KG1 (cell line): ENCODE results near the gene MKI67.
A peak's percentile ranks its signal among the peaks of the same experiment; 100 is the strongest.

Experiments
- DNase-seq: peaks from one replicate; lab custom pipeline; 2025; lab: John Stamatoyannopoulos, UW

Gene MKI67

DNA sequence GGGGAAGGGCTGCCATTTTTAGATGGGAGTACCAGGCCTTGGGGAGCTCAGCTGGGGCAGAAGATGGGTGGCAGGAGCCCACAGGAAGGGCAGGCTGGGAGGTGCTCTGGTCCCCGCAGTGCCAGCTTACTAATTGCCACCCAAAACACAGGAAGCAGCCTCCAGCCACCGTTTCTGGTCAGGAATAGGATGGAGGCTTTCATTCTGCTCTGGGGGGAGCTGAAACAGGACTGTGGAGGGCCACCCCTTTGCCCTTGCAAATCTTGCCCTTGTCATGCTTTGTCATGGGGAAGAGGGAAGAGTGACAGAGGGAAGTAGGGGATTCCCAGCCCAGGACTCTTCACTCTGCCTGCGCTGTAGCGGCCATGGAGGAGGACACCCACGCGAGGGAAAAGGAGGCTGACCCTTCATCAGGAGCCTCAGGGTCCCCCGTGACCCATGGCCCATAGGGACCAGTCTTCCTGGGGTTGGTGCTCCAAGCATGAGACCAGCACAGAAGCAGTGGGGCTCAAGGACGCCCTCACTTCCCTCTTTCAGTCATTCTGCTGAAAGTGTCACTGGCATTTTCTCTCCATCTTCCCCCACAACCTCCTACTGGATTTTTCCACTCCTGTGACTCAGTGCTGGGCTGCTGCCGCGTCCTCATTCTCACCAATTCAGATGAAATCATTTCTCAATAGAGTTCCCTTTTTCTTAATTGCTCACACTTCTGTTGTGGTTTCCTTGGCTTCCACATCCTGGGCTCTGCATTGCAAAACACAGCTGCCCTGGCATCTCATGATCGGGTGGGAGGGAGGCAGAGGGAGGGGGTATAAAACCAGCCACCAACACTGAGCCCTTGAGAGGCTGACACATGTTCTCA is 61.9 kb downstream of the MKI67 start:
- DNase-seq = peak; percentile 74

DNA sequence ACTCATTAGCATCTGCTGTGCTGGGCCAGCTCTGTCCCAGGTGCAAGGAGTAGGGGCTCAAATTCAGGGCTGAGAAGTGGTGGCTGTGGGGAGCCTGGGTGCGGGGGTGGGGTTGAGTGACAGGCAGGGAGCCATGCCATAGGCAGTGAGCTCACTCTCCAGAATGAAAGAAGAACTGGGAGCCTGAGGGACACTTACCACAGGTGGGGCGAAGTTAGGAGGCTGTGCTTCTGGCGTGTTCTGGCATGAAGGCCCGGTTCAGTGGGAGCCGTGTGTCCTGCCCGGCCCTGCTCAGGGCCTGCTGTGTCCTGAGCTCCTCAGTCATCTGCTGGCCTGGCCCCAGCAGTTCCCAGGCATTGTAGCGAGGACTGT is 62.5 kb downstream of the MKI67 start:
- no peak for DNase-seq

DNA sequence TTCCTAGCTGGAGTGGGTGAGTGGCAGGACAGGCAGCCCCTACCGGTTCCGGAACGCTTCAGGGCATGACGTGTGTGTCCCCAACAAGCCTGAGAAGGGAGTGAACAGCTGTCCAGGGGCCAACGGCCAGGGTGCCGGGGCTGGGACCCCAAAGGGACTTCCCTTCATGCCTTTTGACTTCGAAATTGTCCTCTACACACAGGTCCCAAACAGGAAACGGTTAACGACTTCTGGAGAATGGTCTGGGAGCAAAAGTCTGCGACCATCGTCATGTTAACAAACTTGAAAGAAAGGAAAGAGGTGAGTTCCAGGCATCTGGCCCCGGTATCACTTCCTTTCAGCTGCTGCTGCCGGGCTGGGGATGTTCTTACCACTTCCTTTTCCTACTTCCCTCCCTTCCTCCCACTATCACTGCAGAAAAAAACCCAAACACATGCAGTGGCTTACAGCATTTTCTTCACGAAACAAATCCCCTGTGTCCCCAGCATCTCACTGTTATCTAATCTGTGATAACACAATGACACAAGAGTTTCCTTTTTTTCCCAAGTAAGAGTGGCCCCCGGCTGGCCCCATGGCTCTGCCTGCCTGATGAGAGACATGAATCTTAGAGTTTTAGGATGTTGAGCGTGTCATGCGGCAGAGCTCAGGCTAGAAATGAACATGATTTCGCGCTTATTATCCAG is 63.2 kb downstream of the MKI67 start:
- peak; percentile 38 for DNase-seq

DNA sequence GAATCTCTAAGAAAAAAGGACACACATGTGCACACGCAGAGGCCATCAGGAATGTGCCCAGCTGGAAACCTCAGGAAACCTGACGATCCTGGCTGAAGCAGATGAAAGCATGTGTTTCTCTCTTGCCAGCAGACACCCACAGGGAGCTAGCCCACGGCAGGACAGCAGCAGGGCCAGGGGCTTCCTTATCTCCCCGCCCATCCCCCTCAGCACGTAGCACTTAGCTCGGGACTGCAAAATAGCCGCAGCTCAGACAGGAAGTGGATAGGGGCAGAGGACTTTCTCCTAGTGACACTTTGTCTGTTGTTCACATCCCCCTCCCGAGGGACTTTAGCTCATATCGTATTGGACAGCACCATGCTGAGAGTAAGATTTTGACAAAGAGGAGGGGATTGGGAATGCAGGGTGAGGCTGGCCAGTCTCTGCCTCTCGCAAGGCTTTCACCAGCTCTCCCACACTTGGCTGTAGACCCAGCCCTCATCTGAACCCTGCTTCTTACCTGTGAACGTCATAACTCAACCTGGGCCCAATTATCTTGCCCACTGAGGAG is 63.8 kb downstream of the MKI67 start:
- peak; percentile 38 for DNase-seq

DNA sequence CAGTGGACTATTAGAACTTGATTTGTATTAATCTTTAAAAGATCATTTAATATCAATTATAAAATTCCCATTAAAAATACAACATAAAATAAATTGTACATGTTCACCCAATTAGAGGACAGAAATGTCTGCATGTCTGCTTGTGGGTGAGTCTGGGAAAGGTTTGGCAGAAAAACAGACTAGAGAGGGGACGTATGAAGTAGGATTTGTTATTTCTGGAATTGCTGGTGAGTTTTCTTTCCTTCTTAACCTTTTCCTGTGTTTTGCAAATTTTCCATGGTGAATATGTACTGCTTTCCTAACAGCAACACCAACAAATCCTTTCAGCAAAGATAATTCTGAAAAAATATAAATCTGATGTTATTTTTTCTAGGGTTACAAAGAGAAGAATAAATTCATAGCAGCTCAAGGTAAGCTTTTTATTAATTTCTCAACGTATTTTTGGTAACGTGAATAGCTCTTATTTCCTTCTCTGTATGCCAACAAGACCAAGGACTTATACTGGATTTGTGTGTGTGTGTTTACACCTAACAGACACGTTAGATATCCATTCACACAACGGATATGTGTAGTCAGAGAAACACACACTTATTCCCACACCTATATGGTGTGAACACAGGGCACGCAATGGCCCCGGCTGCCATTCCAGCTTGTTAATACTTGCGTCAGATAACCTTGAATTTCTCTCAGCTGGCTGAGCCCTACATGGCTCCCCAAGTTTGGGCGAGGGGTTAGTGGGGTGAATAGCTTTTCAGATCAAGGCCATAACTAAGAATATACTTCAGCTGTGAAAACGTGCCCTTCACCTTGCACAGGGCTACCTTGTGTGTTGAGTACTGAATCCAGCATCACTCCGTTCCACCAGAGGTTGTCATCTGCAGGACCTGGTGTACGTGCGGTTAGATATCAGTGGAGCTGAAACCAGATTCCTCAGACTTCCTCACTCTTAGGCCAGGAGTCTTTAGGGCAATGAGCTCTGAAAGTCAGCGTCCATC is 64.6 kb downstream of the MKI67 start:
- no peak for DNase-seq

DNA sequence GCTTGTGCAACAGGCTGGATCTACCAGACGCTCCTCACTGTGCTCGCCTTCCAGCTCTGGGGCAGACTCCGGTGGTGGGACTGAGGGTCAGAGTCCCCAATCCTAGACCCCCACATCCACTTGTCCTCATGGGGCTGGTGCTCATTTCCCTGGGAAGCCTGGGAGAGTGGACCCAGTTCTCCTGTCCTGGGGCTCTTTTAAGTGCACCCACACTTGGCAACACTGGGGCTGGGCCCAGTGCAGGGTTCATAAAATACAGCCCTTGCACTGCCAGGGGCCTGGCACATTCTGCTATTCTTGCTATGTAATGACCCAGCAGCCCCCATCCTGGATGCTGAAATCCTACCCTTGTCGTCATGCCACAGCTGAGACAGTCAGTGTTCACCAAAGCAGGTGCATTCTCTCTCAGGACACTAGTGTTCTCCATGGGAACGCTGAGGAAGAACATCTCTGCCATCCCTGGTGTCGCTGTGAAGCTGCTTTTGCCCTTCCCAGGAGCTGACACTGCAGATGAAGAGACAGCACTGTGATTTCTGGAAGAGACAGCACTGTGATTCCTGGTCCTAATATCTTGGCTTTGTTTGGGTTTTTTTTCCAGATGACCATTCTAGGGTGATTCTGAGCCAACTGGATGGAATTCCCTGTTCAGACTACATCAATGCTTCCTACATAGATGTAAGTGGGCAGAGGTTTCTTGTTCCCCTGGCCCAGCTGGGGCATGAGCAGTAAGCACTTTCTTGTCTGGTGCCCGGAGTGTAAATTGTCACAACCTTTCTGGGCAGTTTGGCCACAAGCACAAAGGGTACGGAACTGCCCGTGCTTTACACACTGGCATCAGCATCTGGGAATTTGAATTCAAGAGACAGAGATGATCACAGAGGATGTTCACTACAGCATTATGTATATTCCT is 65.6 kb downstream of the MKI67 start:
- DNase-seq = no peak

DNA sequence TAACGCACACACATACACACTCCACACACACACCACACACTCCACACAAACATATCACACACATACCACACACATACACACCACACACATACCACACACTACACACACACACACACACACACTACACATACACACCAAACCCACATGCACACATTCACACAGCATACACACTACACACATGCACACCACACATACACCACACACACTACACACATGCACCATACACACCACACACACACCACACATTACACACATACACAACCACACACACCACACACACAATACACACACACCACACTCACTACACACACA is 66.3 kb downstream of the MKI67 start:
- DNase-seq = no peak

DNA sequence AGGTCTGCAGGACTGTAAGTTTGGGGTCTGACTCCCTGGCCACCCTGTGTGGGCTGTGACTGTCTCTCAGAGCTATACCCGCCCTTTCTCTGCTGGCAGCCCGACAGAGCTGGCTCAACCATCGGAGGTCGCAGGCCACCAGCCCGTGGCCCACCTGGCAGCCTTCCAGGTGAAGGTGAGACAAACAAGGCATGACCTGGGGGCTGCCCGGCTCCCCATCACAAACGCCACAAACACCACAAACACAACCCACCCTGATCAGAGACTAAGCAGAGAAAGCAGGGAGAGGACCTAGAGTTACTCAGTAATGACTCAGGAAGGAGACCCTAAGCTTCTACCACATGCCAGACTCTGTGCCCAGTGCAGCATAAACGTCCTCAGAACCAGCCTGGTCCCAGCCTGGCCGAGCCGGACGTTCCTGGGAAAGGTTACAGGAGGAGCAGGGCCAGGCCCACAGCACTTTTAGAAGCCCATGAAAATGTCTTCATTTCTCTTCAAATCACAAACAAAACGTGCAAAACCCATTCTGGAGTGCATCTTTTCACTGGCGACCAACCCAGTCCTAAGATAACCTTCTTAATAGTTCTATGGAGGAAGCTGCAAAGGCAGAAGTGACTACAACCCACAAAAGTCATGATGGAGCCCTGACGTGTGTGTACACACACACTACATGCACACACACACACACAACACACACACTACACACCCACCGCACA is 66.8 kb downstream of the MKI67 start:
- no peak for DNase-seq

DNA sequence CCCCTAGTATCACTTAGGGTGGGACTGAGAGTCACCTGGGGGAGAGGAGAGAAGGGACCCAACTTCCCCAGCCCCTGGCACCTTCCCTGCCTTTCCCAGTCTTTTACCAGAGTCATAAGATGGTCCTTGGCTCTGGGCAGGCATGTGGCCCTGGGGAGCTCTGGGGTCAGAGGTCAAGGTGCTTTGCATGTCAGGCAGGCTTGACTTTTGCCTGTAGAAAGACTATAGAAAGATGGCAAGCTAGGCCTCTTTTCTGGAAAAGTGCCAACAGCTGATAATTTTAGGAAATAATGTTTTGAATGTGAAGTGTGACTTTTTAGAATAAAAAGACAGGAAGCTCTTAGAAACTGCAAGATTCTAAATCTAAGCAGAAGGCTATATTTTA is 67.5 kb downstream of the MKI67 start:
- no peak for DNase-seq

DNA sequence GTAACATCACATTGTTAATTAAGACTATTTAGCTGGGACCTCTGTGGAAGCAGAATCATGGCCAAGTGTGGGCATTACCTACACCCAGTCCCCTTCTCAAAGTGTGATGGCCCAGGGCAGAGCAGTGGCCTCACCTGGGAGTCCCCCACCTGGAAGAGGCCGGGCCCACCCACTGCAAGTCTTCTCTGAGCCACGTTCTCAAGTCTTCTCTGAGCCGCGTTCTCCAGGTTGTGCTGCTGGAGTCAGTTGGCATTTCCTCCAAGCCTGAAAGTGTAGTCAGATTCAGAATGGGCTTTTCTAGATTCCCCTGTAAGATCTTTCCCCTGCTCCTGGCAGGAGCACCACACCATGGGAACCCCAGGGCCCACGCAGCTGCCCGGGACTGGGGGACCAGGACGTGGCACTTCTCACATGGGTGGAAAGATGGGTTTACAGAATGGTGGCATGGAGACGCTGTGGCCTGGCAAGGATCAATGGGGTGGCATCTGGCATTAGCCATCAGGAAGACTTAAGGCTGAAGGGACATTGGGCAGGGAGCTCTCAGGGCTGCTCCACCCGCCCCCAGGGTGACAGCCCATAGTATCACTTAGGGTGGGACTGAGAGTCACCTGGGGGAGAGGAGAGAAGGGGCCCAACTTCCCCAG is 68.0 kb downstream of the MKI67 start:
- DNase-seq = no peak

DNA sequence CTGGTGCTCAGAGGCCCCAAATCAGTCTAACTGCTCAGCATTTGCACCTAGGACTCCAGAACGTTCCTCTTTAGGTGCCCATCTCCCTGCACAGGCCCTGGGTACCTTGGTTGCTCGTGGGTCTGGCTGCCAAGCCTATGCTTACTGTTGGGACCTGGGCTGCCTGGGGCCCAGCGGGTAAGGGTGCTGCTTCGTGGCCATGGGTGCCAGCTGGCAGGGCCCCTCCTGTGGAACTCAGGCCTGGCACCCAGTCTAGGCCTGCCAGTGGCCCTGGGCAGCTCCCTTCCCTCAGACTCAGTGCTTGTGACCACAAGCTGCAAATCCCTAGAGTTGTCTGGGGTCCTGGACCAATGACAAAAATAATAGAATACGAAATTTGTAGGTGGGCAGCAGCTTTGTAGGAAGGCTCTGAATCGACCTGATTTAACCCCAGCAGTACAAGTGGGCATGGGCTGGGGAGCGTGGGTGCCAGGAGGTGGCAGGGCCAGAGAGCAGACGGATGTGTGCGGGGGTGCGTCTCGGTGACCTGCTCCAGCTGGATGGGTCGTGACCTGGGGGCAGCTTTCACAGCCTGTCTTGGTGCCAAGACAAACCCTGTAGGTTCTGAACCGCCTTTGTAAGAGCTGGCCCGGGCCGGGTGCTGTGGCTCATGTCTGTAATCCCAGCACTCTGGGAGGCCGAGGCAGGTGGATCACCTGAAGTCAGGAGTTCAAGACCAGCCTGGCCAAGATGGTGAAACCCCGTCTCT is 69.7 kb downstream of the MKI67 start:
- DNase-seq = no peak

DNA sequence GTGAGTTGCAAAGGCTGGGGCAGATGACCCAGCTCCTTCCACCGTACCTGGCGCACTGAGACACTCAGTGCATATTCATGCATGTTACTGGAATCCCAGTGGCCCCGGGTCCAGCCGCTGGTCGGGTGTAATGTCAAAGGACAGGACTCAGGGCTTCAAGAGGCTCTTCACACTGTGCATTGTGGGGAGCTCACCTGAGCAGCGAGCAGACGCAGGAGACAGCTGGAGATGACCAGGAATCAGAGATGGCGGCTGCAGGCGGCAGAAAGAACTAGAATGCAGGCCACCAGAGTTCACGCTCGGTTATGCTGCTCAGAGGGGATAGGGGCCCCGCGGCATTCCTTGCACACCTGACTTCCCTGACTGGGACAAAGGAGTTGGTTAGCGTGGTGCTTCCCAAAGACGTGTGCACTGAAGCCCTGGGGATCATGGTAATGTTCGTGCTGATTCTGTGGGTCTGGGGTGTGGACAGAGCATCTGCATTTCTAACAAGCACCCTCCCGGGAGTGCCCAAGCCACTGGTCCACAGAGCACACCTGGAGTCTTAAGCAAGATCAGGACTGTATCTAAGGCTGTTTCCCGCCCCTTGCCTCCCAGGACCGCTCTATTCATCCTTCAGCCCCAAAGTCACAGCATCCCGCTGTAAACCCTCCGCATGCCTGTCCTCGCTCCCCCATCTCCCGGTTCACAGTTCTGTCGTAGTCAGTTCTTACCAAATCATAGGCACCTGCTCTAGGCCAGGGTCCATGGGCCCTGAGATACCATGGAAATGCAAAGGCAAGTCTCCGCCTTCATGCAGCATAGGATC is 71.0 kb downstream of the MKI67 start:
- DNase-seq = no peak

DNA sequence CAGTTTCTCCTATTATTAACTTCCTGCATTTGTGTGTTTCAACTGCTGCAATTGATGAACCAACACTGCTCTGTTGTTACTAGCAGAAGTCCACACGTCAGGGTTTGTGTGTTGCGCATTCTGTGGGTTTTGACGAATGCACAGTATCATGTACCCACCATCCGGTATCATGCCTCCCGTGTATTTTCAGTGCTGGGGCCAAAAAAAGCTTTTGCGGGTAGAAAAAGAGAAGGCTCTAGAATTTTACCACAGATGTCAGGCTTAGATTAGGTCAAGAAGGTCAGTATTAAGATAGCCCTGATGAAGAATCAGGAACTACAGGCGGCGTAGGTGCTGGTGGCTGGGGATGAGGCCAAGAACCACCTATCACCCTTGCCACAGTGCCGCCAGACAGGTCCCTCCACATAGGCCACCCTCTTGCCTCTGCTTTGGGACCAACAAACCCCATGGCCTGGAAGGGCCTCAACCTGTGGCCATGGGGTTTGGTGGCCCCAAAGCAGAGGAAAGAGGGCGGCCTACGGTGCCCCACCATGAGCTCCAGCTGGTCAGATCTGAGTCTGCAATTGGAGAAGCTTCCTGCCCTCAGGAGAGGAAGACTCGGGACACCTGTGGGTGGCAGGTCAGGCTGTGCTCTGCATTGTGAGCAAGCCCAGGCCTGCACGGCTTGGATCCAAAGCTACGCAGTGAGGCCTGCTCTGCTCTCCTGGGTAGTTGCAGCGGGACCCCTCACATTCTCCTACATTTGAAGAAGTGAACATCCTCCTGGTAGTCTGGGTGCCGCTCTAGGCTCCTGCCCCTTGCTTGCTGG is 71.9 kb downstream of the MKI67 start:
- no peak for DNase-seq

DNA sequence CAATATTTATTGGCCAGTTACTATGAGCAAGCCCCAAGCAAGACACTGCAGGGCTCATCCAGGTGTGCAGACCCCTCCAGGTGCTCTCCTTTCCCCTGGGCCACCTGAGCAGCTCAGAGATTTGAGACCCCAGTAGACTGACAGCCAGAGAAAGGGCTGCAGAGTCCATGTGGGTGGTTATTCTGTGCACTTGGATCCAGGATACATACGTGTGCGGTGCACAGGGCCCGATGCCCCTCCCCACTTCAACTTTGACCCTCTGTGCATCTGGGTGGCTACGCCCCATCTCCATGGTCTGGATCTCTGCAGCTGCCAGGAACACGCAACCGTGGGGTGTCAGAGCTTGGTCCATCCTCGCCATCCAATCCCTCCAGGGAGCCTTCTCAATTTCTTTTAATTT is 72.9 kb downstream of the MKI67 start:
- no peak for DNase-seq

DNA sequence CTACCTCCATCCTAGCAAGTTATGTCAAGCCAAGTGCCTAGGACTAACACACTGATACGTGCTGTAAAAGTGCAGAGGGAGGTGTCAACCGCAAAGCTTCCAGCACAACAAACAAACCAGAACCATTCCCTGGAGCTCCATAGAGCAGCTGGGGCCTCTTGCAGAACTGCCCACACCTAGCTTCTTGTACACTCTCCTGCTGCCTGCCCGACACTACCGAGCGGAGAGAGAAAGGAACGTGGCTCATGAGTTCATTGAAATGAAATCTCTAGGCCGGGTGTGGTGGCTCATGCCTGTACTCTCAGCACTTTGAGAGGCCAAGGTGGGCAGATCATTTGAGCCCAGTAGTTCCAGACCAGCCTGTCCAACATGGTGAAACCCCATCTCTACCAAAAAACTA is 73.5 kb downstream of the MKI67 start:
- DNase-seq = no peak

DNA sequence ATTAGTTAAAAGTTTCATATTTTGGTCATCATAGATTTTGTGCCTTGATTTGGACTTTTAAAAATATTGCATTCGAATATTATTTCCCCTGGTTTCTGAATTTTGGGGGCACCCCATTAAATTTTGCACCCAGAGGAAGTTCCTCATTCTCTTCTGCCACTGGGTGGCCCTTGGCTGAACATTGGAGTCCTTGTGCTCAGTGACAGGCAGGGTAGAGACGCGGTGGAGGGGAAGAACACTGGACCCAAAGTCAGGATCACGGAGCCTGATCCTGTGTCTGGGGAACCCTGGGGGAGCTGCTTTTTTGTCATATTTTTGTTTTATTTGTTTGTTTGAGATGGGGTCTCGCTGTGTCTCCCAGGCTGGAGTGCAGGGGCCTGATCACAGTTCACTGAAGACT is 74.7 kb downstream of the MKI67 start:
- no peak for DNase-seq

DNA sequence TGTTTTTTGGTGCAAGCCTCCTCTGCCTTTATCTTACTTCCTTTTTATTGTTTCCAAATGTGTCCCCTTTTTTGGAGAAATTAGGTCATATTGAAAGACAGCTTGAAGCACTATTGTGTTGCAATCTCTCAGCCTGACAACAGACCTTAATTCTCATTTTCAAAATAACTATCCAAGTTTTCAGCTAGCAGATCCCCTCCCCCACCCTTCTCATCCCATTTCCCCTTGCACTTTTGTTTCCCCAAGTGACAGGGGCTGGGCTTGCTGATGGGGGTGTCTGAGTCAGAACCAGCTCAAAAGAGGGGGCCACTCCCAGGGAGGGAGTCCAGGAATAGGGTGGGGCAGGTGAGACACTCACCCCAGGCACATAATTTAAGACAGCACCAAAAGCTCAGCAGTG is 75.3 kb downstream of the MKI67 start:
- DNase-seq = no peak

DNA sequence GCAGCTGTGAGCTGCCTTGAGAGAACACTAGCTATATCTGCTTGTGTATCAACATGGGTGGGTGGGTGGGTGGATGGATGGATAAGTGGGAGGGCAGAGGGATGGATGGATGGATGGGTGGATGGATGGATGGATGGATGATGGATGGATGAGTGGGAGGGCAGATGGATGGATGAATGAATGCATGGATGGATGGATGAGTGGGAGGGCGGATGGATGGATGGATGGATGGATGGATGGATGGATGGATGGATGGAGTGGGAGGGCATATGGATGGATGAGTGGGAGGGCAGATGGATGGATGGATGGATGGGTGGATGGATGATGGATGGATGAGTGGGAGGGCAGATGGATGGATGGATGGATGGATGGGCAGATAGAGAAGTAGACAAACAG is 76.1 kb downstream of the MKI67 start:
- DNase-seq = no peak
